ENCODE measurements around the gene PYHIN1.
A peak's percentile ranks its signal among the peaks of the same experiment; 100 is the strongest.
"Not testable (repeated sequence)": the region's sequence is repeated elsewhere in the genome, so short reads cannot be mapped to it uniquely, and the experiment has no call there.

Gene PYHIN1

GRCh38 chr1:158983235-158983634, 51.9 kb downstream of the PYHIN1 start:
- DNase-seq: no peak

- no peak for DNase-seq
Measured at GRCh38 chr1:158984386-158984785, 53.0 kb downstream of the PYHIN1 start.

GRCh38 chr1:158989424-158989823, 58.1 kb downstream of the PYHIN1 start:
- DNase-seq: no peak

- DNase-seq: no peak
Measured at GRCh38 chr1:158992787-158993312, 61.5 kb downstream of the PYHIN1 start.

GRCh38 chr1:158996998-158997397, 65.6 kb downstream of the PYHIN1 start:
- no peak for DNase-seq

GRCh38 chr1:158998037-158998780, 66.9 kb downstream of the PYHIN1 start:
- DNase-seq: no peak

- peak; percentile 70 for DNase-seq
Measured at GRCh38 chr1:158998781-158999161, 67.4 kb downstream of the PYHIN1 start.

- DNase-seq: peak; percentile 59
Measured at GRCh38 chr1:158999316-159000069, 68.1 kb downstream of the PYHIN1 start.

- DNase-seq: no peak
Measured at GRCh38 chr1:159000070-159000409, 68.7 kb downstream of the PYHIN1 start.

GRCh38 chr1:159000625-159001024, 69.3 kb downstream of the PYHIN1 start:
- peak; percentile 69 for DNase-seq

- no peak for DNase-seq
Measured at GRCh38 chr1:159005161-159005560, 73.8 kb downstream of the PYHIN1 start.

- no peak for DNase-seq
Measured at GRCh38 chr1:159005676-159006075, 74.3 kb downstream of the PYHIN1 start.

GRCh38 chr1:159006210-159006807, 75.0 kb downstream of the PYHIN1 start:
- DNase-seq: not testable (repeated sequence)

- no peak for DNase-seq
Measured at GRCh38 chr1:159007726-159008125, 76.4 kb downstream of the PYHIN1 start.

- DNase-seq: no peak
Measured at GRCh38 chr1:159008744-159009188, 77.4 kb downstream of the PYHIN1 start.

- no peak for DNase-seq
Measured at GRCh38 chr1:159009287-159009686, 77.9 kb downstream of the PYHIN1 start.

GRCh38 chr1:159009704-159010361, 78.5 kb downstream of the PYHIN1 start, which contains the start of gene IFI16:
Gene IFI16, plus strand, starts transcription at chr1:159009907. Its CDS starts 4,774 bp downstream, at chr1:159014681.
- DNase-seq: no peak

GRCh38 chr1:159010391-159010790, 79.0 kb downstream of the PYHIN1 start:
- DNase-seq: no peak

GRCh38 chr1:159011001-159011400, 79.6 kb downstream of the PYHIN1 start:
- DNase-seq: not testable (repeated sequence)

- no peak for DNase-seq
Measured at GRCh38 chr1:159011751-159012150, 80.4 kb downstream of the PYHIN1 start.

- DNase-seq: no peak
Measured at GRCh38 chr1:159012495-159012894, 81.1 kb downstream of the PYHIN1 start.

- DNase-seq: no peak
Measured at GRCh38 chr1:159014003-159014571, 82.7 kb downstream of the PYHIN1 start.

GRCh38 chr1:159014851-159015250, 83.5 kb downstream of the PYHIN1 start:
- no peak for DNase-seq

All from SHP77 treated with DMSO at 0.1 percent for 48 hours (cell line).